DOHH2 (cell line): ENCODE results near the gene ESCO1.

Experiments used
- H3F3A ChIP-seq: fragments of 200-600 bp; sonication (generic), shearing (Covaris generic); 2 replicates; pipeline ENCODE4 v1.6.0; 2016; ENCODE audit warnings: antibody characterized with exemption, mild to moderate bottlenecking; ENCODE audit not compliant: control insufficient read depth, insufficient read depth
- H3K27ac ChIP-seq: fragments of 200-600 bp; sonication (generic); 2 replicates; pipeline ENCODE4 v1.5.1; 2014; ENCODE audit warnings: low read depth, mild to moderate bottlenecking, low read length, moderate library complexity
- H3K27me3 ChIP-seq: fragments of 200-600 bp; sonication (generic); 2 replicates; pipeline ENCODE4 v1.6.1; 2014; ENCODE audit warnings: mild to moderate bottlenecking, low read length, mixed read lengths; ENCODE audit not compliant: control insufficient read depth
- H3K36me3 ChIP-seq: fragments of 200-600 bp; sonication (generic); 2 replicates; pipeline ENCODE4 v1.6.1; 2014; ENCODE audit warnings: mild to moderate bottlenecking, low read length, moderate library complexity, mixed read lengths; ENCODE audit not compliant: control insufficient read depth
- H3K4me1 ChIP-seq: fragments of 200-600 bp; sonication (generic); 2 replicates; pipeline ENCODE4 v1.6.1; 2014; ENCODE audit warnings: mild to moderate bottlenecking, low read length, mixed read lengths; ENCODE audit not compliant: control insufficient read depth
- H3K4me2 ChIP-seq: fragments of 200-600 bp; sonication (generic); 2 replicates; pipeline ENCODE4 v1.6.0; 2014; ENCODE audit warnings: mild to moderate bottlenecking, low read length, moderate library complexity
- H3K4me3 ChIP-seq: fragments of 200-600 bp; sonication (generic); 2 replicates; pipeline ENCODE4 v1.5.1; 2014; ENCODE audit warnings: mild to moderate bottlenecking, low read length, mixed read lengths
- H3K79me2 ChIP-seq: fragments of 200-600 bp; sonication (generic); 2 replicates; pipeline ENCODE4 v1.6.1; 2014; ENCODE audit warnings: mild to moderate bottlenecking, low read length, mixed read lengths; ENCODE audit not compliant: control insufficient read depth
- H3K9me2 ChIP-seq: fragments of 200-600 bp; sonication (generic); replicated peaks from 2 replicates; pipeline ENCODE4 v1.6.1; 2014; ENCODE audit warnings: mild to moderate bottlenecking, low read length, mixed read lengths; ENCODE audit not compliant: control insufficient read depth
- H3K9me3 ChIP-seq: fragments of 200-600 bp; sonication (generic); 2 replicates; pipeline ENCODE4 v1.6.1; 2014; ENCODE audit warnings: antibody characterized with exemption, low read length, mixed read lengths; ENCODE audit not compliant: control insufficient read depth, insufficient read depth
- H4K20me1 ChIP-seq: fragments of 200-600 bp; sonication (generic); 2 replicates; pipeline ENCODE4 v1.6.0; 2014; ENCODE audit warnings: low read depth, mild to moderate bottlenecking, antibody characterized with exemption, low read length, moderate library complexity; ENCODE audit not compliant: control insufficient read depth, insufficient read depth
- CTCF ChIP-seq: fragments of 200-600 bp; sonication (generic); IDR thresholded peaks from one replicate; pipeline ENCODE4 v1.5.1; 2014; ENCODE audit warnings: antibody characterized with exemption, mild to moderate bottlenecking, low read depth, low read length; ENCODE audit not compliant: poor library complexity, severe bottlenecking
- EZH2phosphoT487 ChIP-seq: fragments of 200-600 bp; sonication (generic); IDR thresholded peaks from 2 replicates; pipeline ENCODE4 v1.6.1; 2017; ENCODE audit warnings: borderline replicate concordance, mild to moderate bottlenecking, antibody characterized with exemption, low read length, moderate library complexity, mixed read lengths

Gene ESCO1

GRCh38 chr18:21571772-21572171 is 28.7 kb downstream of the ESCO1 start:
- peaks cover 84% of the 10 kb centered on the region for H3K36me3 ChIP-seq
- H4K20me1 ChIP-seq: no peaks in the 10 kb centered on the region
- no peak overlapping the region for H3K27ac ChIP-seq
- H3K4me3 ChIP-seq: no peak overlapping the region
- H3K9me3 ChIP-seq: no peaks in the 10 kb centered on the region
- H3K4me1 ChIP-seq: no peaks in the 10 kb centered on the region
- H3K79me2 ChIP-seq: peaks cover 4% of the 10 kb centered on the region
- no peaks in the 10 kb centered on the region for H3K9me2 ChIP-seq
- H3K4me2 ChIP-seq: no peak overlapping the region
- TF ChIP-seq EZH2phosphoT487 (no peak), CTCF (no peak)
- H3K27me3 ChIP-seq: no peaks in the 10 kb centered on the region
- peaks cover 8% of the 10 kb centered on the region; the same call in 1 of the 2 replicates for H3F3A ChIP-seq

GRCh38 chr18:21559195-21559594 is 41.3 kb downstream of the ESCO1 start:
- H4K20me1 ChIP-seq: no peaks in the 10 kb centered on the region

GRCh38 chr18:21557607-21558253 is 42.8 kb downstream of the ESCO1 start:
- no peaks in the 10 kb centered on the region for H3K4me1 ChIP-seq
- no peaks in the 10 kb centered on the region for H4K20me1 ChIP-seq
- H3K4me3 ChIP-seq: no peak overlapping the region
- no peaks in the 10 kb centered on the region for H3K9me3 ChIP-seq
- H3K79me2 ChIP-seq: no peaks in the 10 kb centered on the region
- no peaks in the 10 kb centered on the region for H3K9me2 ChIP-seq
- peaks cover 54% of the 10 kb centered on the region for H3K36me3 ChIP-seq
- no peak for TF ChIP-seq CTCF
- no peak for TF ChIP-seq EZH2phosphoT487
- H3K27ac ChIP-seq: no peak overlapping the region
- no peak overlapping the region for H3K4me2 ChIP-seq
- H3F3A ChIP-seq: peaks cover 4% of the 10 kb centered on the region; the same call in 1 of the 2 replicates
- no peaks in the 10 kb centered on the region for H3K27me3 ChIP-seq

More at GRCh38 chr18:21559195-21559594, 41.3 kb downstream of the ESCO1 start:
- H3F3A ChIP-seq: peaks cover 4% of the 10 kb centered on the region; the same call in 1 of the 2 replicates
- H3K27ac ChIP-seq: no peak overlapping the region
- H3K4me2 ChIP-seq: no peak overlapping the region
- no peaks in the 10 kb centered on the region for H3K4me1 ChIP-seq
- H3K4me3 ChIP-seq: no peak overlapping the region
- no peaks in the 10 kb centered on the region for H3K79me2 ChIP-seq
- H3K27me3 ChIP-seq: no peaks in the 10 kb centered on the region
- H3K9me3 ChIP-seq: no peaks in the 10 kb centered on the region
- no peak for TF ChIP-seq CTCF
- H3K36me3 ChIP-seq: peaks cover 62% of the 10 kb centered on the region
- H3K9me2 ChIP-seq: no peaks in the 10 kb centered on the region
